Measurements from ENCODE around the gene XRCC5. TPM values are rescaled to one million over a fixed set of nuclear protein-coding genes. Genes with fewer than 3 reads are reported as not detected.

The XRCC5 gene
- total RNA-seq, 1 experiment from 2014 or later: 322 TPM

- Histone ChIP-seq H3K4me3 (ENCODE audit: low read depth in 2 of 2, low read length in 2 of 2) (no peak overlapping the region), H3K4me1 (ENCODE audit: control insufficient read depth, insufficient read depth, low read length) (no peaks in the 10 kb centered on the region), H3K36me3 (ENCODE audit: control insufficient read depth, insufficient read depth, low read length) (peaks cover 56% of the 10 kb centered on the region), H3K27ac (ENCODE audit: low read length) (no peak overlapping the region), H3K9me3 (ENCODE audit: control insufficient read depth, insufficient read depth, low read depth, low read length) (no peaks in the 10 kb centered on the region), H3K27me3 (ENCODE audit: control insufficient read depth, insufficient read depth, low read length) (no peaks in the 10 kb centered on the region)
- BruUV-seq (replicated peaks): no TSS peak
- DNase-seq (ENCODE audit: low read depth, low spot score) (no peak), ATAC-seq (no peak)
- intact Hi-C loops (cut with micrococcal nuclease; ENCODE audit: unreplicated experiment) (no loop called here), in situ Hi-C loops (cut with HindIII; ENCODE audit: low pct_unique_long_range_greater_than_20kb, low sequenced_read_pairs) (no loop called here)
- POLR2A ChIA-PET: no interaction called here
- CTCF ChIA-PET: no interaction called here
- TF ChIP-seq POLR2AphosphoS5 (IDR thresholded peaks at IDR 0.05; ENCODE audit: low read depth, low read length) (no peak), REST (IDR thresholded peaks at IDR 0.05; ENCODE audit: insufficient read depth in 1 of 2, low read depth in 2 of 2, low read length in 1 of 2) (no peak), TCF7L2 (IDR thresholded peaks at IDR 0.05; ENCODE audit: low read depth, low read length) (no peak)
These were observed 86.4 kb downstream of the XRCC5 start for GRCh38 chr2:216195565-216196029.

DNA sequence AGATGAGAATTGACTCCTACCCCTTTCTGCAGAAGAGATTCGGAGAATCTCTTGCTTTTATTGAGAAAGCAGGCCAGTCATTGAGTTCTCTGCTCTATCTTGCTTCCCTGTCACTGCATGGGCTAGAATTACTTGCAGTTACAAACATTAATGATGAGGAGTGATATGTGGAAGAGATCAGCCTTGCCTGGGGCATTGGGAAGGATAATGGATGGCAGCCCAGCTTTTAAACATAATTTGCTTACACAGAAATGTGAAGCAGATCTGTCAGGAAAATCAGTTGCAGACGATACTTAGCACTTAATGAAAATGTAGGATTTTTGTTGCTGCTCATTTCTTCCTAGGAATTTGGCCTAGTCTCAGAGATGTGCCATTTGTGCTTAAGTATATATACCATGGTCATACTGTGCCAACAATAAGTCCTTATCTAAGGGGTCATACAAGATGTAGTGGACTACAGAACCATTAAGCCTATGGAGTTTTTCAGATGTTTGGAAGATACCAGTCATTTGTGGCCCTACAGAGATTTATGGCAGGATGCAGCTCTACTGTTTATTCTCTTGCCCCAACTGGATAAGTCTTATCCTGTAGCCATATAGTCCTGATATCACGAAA, 92.7 kb downstream of the XRCC5 start:
- H3K36me3 ChIP-seq (ENCODE audit: control insufficient read depth, insufficient read depth, low read length): peaks cover 82% of the 10 kb centered on the region
- DNase-seq (ENCODE audit: low read depth, low spot score): no peak
- no peak for TF ChIP-seq TCF7L2 (IDR thresholded peaks at IDR 0.05; ENCODE audit: low read depth, low read length)
- TF ChIP-seq, protein P1, sequence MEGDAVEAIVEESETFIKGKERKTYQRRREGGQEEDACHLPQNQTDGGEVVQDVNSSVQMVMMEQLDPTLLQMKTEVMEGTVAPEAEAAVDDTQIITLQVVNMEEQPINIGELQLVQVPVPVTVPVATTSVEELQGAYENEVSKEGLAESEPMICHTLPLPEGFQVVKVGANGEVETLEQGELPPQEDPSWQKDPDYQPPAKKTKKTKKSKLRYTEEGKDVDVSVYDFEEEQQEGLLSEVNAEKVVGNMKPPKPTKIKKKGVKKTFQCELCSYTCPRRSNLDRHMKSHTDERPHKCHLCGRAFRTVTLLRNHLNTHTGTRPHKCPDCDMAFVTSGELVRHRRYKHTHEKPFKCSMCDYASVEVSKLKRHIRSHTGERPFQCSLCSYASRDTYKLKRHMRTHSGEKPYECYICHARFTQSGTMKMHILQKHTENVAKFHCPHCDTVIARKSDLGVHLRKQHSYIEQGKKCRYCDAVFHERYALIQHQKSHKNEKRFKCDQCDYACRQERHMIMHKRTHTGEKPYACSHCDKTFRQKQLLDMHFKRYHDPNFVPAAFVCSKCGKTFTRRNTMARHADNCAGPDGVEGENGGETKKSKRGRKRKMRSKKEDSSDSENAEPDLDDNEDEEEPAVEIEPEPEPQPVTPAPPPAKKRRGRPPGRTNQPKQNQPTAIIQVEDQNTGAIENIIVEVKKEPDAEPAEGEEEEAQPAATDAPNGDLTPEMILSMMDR (IDR thresholded peaks at IDR 0.05): no peak
- no peak for TF ChIP-seq SIN3A (IDR thresholded peaks at IDR 0.05; ENCODE audit: borderline replicate concordance, insufficient read depth, low read depth, low read length)
- no peak for TF ChIP-seq POLR2AphosphoS5 (IDR thresholded peaks at IDR 0.05; ENCODE audit: low read depth, low read length)
- no peak for TF ChIP-seq REST (IDR thresholded peaks at IDR 0.05; ENCODE audit: insufficient read depth in 1 of 2, low read depth in 2 of 2, low read length in 1 of 2)
- CTCF ChIA-PET: no interaction called here
- no peaks in the 10 kb centered on the region for H3K27me3 ChIP-seq (ENCODE audit: control insufficient read depth, insufficient read depth, low read length)
- H3K27ac ChIP-seq (ENCODE audit: low read length): no peak overlapping the region
- BruUV-seq (replicated peaks): no TSS peak
- no peaks in the 10 kb centered on the region for H3K9me3 ChIP-seq (ENCODE audit: control insufficient read depth, insufficient read depth, low read depth, low read length)
- in situ Hi-C loops (cut with HindIII; ENCODE audit: low pct_unique_long_range_greater_than_20kb, low sequenced_read_pairs) (no loop called here), intact Hi-C loops (cut with micrococcal nuclease; ENCODE audit: unreplicated experiment) (no loop called here)
- no peak overlapping the region for H3K4me3 ChIP-seq (ENCODE audit: low read depth in 2 of 2, low read length in 2 of 2)
- no peaks in the 10 kb centered on the region for H3K4me1 ChIP-seq (ENCODE audit: control insufficient read depth, insufficient read depth, low read length)
- POLR2A ChIA-PET: interaction anchor here (0.6 kb wide), 1 partner anchor 245 kb away, joined by 3 read pairs; no protein-coding TSS in a partner anchor
- no peak for ATAC-seq
